SK-N-SH treated with all-trans-retinoic acid at 6 μM for 48 hours (cell line): ENCODE results near the gene FAM228B.

Source experiments
- ATAC-seq: fragments of 200-7000 bp; cut with Tn5 transposase; 3 replicates; pipeline ENCODE4 v1.9.1; 2020; ENCODE audit warnings: mild to moderate bottlenecking, moderate library complexity
- ARNTL ChIP-seq: fragments of 450-650 bp; formaldehyde crosslinking; IDR thresholded peaks from 2 replicates; pipeline ENCODE4 v1.5.0; 2020; ENCODE audit warnings: low read depth, mild to moderate bottlenecking, moderate library complexity, borderline replicate concordance
- CSDC2 ChIP-seq: fragments of 250-450 bp; sonication (Bioruptor Pico); IDR thresholded peaks from 2 replicates; pipeline ENCODE4 v1.5.0; 2020; ENCODE audit warnings: mild to moderate bottlenecking, moderate library complexity
- ESRRG ChIP-seq: fragments of 250-450 bp; sonication (Bioruptor Pico); IDR thresholded peaks from 2 replicates; pipeline ENCODE4 v1.6.1; 2021; ENCODE audit warnings: mild to moderate bottlenecking
- GLIS3 ChIP-seq: fragments of 250-450 bp; sonication (Bioruptor Pico); IDR thresholded peaks from 2 replicates; pipeline ENCODE4 v1.5.0; 2020; ENCODE audit warnings: mild to moderate bottlenecking, moderate library complexity
- ISL1 ChIP-seq: fragments of 250-450 bp; sonication (Bioruptor Pico); IDR thresholded peaks from 2 replicates; pipeline ENCODE4 v2.1.2; 2022; ENCODE audit warnings: mild to moderate bottlenecking, moderate library complexity
- OSR1 ChIP-seq: fragments of 250-450 bp; sonication (Bioruptor Pico); IDR thresholded peaks from 2 replicates; pipeline ENCODE4 v1.8.0; 2022; ENCODE audit warnings: moderate library complexity, mild to moderate bottlenecking, inconsistent platforms
- PPARA ChIP-seq: fragments of 250-450 bp; sonication (Bioruptor Pico); IDR thresholded peaks from 2 replicates; pipeline ENCODE4 v1.5.0; 2020; ENCODE audit warnings: mild to moderate bottlenecking, borderline replicate concordance
- RARB ChIP-seq: fragments of 250-450 bp; sonication (Bioruptor Pico); IDR thresholded peaks from 2 replicates; pipeline ENCODE4 v1.8.0; 2021; ENCODE audit warnings: mild to moderate bottlenecking, moderate library complexity
- SNAI2 ChIP-seq: fragments of 250-450 bp; sonication (Bioruptor Pico); IDR thresholded peaks from 2 replicates; pipeline ENCODE4 v1.5.0; 2020; ENCODE audit warnings: mild to moderate bottlenecking, moderate library complexity
- ZC3H10 ChIP-seq: fragments of 250-450 bp; sonication (Bioruptor Pico); IDR thresholded peaks from 2 replicates; pipeline ENCODE4 v1.5.1; 2021; ENCODE audit warnings: mild to moderate bottlenecking, moderate library complexity
- ZFP3 ChIP-seq: fragments of 250-450 bp; sonication (Bioruptor Pico); IDR thresholded peaks from 2 replicates; pipeline ENCODE4 v1.5.0; 2020; ENCODE audit warnings: mild to moderate bottlenecking, moderate library complexity
- ZFP30 ChIP-seq: fragments of 450-650 bp; formaldehyde crosslinking; IDR thresholded peaks from 2 replicates; pipeline ENCODE4 v1.5.0; 2022; ENCODE audit warnings: mild to moderate bottlenecking, moderate library complexity
- ZNF70 ChIP-seq: fragments of 450-650 bp; formaldehyde crosslinking; IDR thresholded peaks from 2 replicates; pipeline ENCODE4 v1.5.0; 2020; ENCODE audit warnings: mild to moderate bottlenecking, moderate library complexity
- ZNF8 ChIP-seq: fragments of 450-650 bp; formaldehyde crosslinking; IDR thresholded peaks from 2 replicates; pipeline ENCODE4 v1.5.0; 2020; ENCODE audit warnings: mild to moderate bottlenecking, moderate library complexity
- TF ChIP-seq, protein P1 (sequence below): fragments of 250-450 bp; sonication (Bioruptor Pico); IDR thresholded peaks from 2 replicates; pipeline ENCODE4 v1.8.0; 2020; ENCODE audit warnings: mild to moderate bottlenecking, moderate library complexity, borderline replicate concordance
- TF ChIP-seq, protein P2 (sequence below): fragments of 250-450 bp; sonication (Bioruptor Pico); IDR thresholded peaks from 2 replicates; pipeline ENCODE4 v1.5.0; 2020; ENCODE audit warnings: mild to moderate bottlenecking, moderate library complexity
- TF ChIP-seq, protein P3 (sequence below): fragments of 250-450 bp; sonication (Bioruptor Pico); IDR thresholded peaks from 2 replicates; pipeline ENCODE4 v1.8.0; 2021; ENCODE audit warnings: low read depth, mild to moderate bottlenecking, moderate library complexity, borderline replicate concordance
- TF ChIP-seq, protein P4 (sequence below): fragments of 250-450 bp; sonication (Bioruptor Pico); IDR thresholded peaks from 2 replicates; pipeline ENCODE4 v1.5.1; 2021; ENCODE audit warnings: mild to moderate bottlenecking, moderate library complexity
- TF ChIP-seq, protein P5 (sequence below): fragments of 250-450 bp; sonication (Bioruptor Pico); IDR thresholded peaks from 2 replicates; pipeline ENCODE4 v1.5.1; 2020; ENCODE audit warnings: low read depth, mild to moderate bottlenecking, moderate library complexity

Gene FAM228B

DNA sequence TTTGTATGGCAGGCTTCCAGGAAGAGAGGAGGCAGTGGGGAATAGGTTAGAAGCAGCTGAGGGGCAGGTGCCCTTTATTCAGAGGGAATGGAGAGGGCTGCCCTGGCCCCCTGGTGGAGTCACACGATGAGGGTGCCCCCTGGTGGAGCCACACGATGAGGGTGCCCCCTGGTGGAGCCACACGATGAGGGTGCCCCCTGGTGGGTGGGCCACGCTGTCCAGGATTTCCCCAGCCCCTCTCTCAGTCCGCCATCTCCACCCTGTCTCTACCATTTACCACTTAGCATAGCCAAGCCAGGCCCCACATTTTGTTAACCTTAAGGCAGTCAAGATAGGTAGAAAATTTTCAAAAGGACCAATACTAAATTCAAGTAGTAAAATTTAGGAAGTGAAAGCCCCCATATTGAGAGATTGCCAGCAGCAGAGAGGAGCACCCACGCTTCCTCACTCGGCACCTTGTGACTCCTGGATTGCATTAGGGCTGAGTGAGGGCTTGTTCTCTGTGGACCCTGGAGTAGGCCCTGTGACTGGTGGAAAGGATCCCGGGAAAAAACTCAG lies 41.2 kb downstream of the FAM228B start (continued):
- TF ChIP-seq, protein P1, sequence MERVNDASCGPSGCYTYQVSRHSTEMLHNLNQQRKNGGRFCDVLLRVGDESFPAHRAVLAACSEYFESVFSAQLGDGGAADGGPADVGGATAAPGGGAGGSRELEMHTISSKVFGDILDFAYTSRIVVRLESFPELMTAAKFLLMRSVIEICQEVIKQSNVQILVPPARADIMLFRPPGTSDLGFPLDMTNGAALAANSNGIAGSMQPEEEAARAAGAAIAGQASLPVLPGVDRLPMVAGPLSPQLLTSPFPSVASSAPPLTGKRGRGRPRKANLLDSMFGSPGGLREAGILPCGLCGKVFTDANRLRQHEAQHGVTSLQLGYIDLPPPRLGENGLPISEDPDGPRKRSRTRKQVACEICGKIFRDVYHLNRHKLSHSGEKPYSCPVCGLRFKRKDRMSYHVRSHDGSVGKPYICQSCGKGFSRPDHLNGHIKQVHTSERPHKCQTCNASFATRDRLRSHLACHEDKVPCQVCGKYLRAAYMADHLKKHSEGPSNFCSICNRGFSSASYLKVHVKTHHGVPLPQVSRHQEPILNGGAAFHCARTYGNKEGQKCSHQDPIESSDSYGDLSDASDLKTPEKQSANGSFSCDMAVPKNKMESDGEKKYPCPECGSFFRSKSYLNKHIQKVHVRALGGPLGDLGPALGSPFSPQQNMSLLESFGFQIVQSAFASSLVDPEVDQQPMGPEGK (CRISPR knock-in tag): no peak
- TF ChIP-seq GLIS3 (CRISPR knock-in tag) (no peak), ZNF70 (CRISPR knock-in tag) (no peak)
- TF ChIP-seq, protein P2, sequence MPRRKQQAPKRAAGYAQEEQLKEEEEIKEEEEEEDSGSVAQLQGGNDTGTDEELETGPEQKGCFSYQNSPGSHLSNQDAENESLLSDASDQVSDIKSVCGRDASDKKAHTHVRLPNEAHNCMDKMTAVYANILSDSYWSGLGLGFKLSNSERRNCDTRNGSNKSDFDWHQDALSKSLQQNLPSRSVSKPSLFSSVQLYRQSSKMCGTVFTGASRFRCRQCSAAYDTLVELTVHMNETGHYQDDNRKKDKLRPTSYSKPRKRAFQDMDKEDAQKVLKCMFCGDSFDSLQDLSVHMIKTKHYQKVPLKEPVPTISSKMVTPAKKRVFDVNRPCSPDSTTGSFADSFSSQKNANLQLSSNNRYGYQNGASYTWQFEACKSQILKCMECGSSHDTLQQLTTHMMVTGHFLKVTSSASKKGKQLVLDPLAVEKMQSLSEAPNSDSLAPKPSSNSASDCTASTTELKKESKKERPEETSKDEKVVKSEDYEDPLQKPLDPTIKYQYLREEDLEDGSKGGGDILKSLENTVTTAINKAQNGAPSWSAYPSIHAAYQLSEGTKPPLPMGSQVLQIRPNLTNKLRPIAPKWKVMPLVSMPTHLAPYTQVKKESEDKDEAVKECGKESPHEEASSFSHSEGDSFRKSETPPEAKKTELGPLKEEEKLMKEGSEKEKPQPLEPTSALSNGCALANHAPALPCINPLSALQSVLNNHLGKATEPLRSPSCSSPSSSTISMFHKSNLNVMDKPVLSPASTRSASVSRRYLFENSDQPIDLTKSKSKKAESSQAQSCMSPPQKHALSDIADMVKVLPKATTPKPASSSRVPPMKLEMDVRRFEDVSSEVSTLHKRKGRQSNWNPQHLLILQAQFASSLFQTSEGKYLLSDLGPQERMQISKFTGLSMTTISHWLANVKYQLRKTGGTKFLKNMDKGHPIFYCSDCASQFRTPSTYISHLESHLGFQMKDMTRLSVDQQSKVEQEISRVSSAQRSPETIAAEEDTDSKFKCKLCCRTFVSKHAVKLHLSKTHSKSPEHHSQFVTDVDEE (CRISPR knock-in tag): no peak
- TF ChIP-seq, all 23 proteins: peak for 0

DNA sequence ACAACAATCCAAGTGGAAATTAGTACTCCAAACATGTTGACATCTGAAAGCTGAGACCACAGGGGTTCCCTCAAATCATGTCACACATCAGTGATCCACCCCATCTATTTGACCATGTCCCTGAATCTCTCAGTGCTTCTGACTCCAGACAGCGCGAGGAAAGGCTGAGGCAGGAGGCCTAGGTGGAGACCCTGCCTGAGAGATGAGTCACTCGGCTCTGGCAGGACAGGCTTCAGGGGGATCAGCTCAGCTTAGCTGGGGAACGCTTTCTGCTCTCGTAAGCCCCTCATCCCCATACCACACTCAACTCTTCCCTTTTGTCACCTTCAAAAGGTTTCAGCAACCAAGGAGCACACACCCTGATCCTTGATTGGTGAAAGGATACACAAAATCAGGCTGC lies 45.8 kb downstream of the FAM228B start:
- TF ChIP-seq, protein P2 (CRISPR knock-in tag): no peak
- TF ChIP-seq ZFP30 (CRISPR knock-in tag) (no peak), CSDC2 (CRISPR knock-in tag) (no peak), ZNF70 (CRISPR knock-in tag) (no peak), ZNF8 (CRISPR knock-in tag) (no peak), GLIS3 (CRISPR knock-in tag) (no peak), SNAI2 (no peak), ISL1 (CRISPR knock-in tag) (no peak), PPARA (no peak), ESRRG (no peak), ZC3H10 (no peak), ZFP3 (CRISPR knock-in tag) (no peak), ARNTL (CRISPR knock-in tag) (no peak), OSR1 (CRISPR knock-in tag) (no peak), RARB (no peak)
- TF ChIP-seq, protein P3, sequence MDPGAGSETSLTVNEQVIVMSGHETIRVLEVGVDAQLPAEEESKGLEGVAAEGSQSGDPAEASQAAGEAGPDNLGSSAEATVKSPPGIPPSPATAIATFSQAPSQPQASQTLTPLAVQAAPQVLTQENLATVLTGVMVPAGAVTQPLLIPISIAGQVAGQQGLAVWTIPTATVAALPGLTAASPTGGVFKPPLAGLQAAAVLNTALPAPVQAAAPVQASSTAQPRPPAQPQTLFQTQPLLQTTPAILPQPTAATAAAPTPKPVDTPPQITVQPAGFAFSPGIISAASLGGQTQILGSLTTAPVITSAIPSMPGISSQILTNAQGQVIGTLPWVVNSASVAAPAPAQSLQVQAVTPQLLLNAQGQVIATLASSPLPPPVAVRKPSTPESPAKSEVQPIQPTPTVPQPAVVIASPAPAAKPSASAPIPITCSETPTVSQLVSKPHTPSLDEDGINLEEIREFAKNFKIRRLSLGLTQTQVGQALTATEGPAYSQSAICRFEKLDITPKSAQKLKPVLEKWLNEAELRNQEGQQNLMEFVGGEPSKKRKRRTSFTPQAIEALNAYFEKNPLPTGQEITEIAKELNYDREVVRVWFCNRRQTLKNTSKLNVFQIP (CRISPR knock-in tag): no peak
- TF ChIP-seq, protein P4, sequence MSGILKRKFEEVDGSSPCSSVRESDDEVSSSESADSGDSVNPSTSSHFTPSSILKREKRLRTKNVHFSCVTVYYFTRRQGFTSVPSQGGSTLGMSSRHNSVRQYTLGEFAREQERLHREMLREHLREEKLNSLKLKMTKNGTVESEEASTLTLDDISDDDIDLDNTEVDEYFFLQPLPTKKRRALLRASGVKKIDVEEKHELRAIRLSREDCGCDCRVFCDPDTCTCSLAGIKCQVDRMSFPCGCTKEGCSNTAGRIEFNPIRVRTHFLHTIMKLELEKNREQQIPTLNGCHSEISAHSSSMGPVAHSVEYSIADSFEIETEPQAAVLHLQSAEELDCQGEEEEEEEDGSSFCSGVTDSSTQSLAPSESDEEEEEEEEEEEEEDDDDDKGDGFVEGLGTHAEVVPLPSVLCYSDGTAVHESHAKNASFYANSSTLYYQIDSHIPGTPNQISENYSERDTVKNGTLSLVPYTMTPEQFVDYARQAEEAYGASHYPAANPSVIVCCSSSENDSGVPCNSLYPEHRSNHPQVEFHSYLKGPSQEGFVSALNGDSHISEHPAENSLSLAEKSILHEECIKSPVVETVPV: no peak
- TF ChIP-seq, protein P5, sequence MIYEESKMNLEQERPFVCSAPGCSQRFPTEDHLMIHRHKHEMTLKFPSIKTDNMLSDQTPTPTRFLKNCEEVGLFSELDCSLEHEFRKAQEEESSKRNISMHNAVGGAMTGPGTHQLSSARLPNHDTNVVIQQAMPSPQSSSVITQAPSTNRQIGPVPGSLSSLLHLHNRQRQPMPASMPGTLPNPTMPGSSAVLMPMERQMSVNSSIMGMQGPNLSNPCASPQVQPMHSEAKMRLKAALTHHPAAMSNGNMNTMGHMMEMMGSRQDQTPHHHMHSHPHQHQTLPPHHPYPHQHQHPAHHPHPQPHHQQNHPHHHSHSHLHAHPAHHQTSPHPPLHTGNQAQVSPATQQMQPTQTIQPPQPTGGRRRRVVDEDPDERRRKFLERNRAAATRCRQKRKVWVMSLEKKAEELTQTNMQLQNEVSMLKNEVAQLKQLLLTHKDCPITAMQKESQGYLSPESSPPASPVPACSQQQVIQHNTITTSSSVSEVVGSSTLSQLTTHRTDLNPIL (CRISPR knock-in tag): no peak
- no peak for ATAC-seq
